Aorta (tissue), 5 donors: ENCODE data around the gene USP19. TPM values are rescaled to one million over a fixed set of nuclear protein-coding genes. Genes with fewer than 3 reads are reported as not detected.

Experiments
- ATAC-seq: fragments of 200-7000 bp; cut with Tn5 transposase; one replicate; pipeline ENCODE4 v1.9.1; 2022; ENCODE audit warnings: moderate library complexity; ENCODE audit not compliant: low FRiP score
- DNase-seq, 2 donors: peaks; one replicate each; pipeline ENCODE4 v3.0.0-alpha.2; 2020
- H3K27ac ChIP-seq, 2 donors: one replicate each; pipeline ENCODE4 v1.5.1; 2013; ENCODE audit warnings: low read length in 2 of 2, mild to moderate bottlenecking in 2 of 2, moderate library complexity in 2 of 2, control low read depth in 1 of 2, inconsistent platforms in 1 of 2, low read depth in 1 of 2
- H3K27me3 ChIP-seq, 2 donors: one replicate each; pipeline ENCODE4 v1.6.1; 2013; ENCODE audit warnings: control low read depth in 1 of 2, low read length in 1 of 2, mild to moderate bottlenecking in 1 of 2, moderate library complexity in 1 of 2; ENCODE audit not compliant: insufficient read depth in 2 of 2, control insufficient read depth in 1 of 2
- H3K36me3 ChIP-seq, 2 donors: one replicate each; pipeline ENCODE4 v1.6.1; 2013; ENCODE audit warnings: control low read depth in 1 of 2, low read length in 1 of 2, mild to moderate bottlenecking in 1 of 2; ENCODE audit not compliant: insufficient read depth in 2 of 2, control insufficient read depth in 1 of 2
- H3K4me1 ChIP-seq, 2 donors: one replicate each; pipeline ENCODE4 v1.6.1; 2013; ENCODE audit warnings: low read length in 2 of 2, control low read depth in 1 of 2, mild to moderate bottlenecking in 1 of 2, moderate library complexity in 1 of 2; ENCODE audit not compliant: insufficient read depth in 2 of 2, control insufficient read depth in 1 of 2
- H3K4me3 ChIP-seq, 2 donors: one replicate each; pipeline ENCODE4 v1.5.1; 2013; ENCODE audit warnings: low read length in 2 of 2, control low read depth in 1 of 2, mild to moderate bottlenecking in 1 of 2
- H3K9me3 ChIP-seq: one replicate; pipeline ENCODE4 v1.6.1; 2013; ENCODE audit warnings: mild to moderate bottlenecking, low read length; ENCODE audit not compliant: control insufficient read depth
- WGBS, 2 donors: extraction: QIAGEN DNeasy Blood & Tissue Kit; methylation state at CpG; one replicate each; pipeline ENCODE4 v1.1.7; 2013; 5-methylcytosine and 5-hydroxymethylcytosine counted together
- intact Hi-C, 2 donors: fragments of 100-400 bp; cut with DNase I; formaldehyde crosslinking; loops; one replicate each; pipeline versions ENCODE4 v1.14.2 to v1.15.0; 2022
- polyA plus RNA-seq, 2 donors: library from polyadenylated mRNA; stranded (reverse); fragments of 200-250 nt; gene quantifications; one replicate each; pipeline ENCODE4 v1.2.3, GENCODE V29; 2013
- total RNA-seq, 2 donors: library from RNA; stranded (reverse); fragmentation: NEBNext Ultra II Directional; extraction: Animal tissue kit (Norgen Biotek cat#: 25700); gene quantifications; one replicate each; pipeline ENCODE4 v1.2.1, GENCODE V29; 2021
- donor health status: healthy with polysubstance abuse.
- donor health status: Bipolar disorder and iron deficiency.
- donor health status: DM: no; HTN: no; CAD: no.
- donor health status: DM: no; HTN: no; CAD: no.
- donor health status: DM: yes; HTN: yes; CAD: no.

The USP19 gene
- total and polyA plus RNA-seq, 4 donors, result 22.7 to 54.8 (median 35.7) TPM

DNA sequence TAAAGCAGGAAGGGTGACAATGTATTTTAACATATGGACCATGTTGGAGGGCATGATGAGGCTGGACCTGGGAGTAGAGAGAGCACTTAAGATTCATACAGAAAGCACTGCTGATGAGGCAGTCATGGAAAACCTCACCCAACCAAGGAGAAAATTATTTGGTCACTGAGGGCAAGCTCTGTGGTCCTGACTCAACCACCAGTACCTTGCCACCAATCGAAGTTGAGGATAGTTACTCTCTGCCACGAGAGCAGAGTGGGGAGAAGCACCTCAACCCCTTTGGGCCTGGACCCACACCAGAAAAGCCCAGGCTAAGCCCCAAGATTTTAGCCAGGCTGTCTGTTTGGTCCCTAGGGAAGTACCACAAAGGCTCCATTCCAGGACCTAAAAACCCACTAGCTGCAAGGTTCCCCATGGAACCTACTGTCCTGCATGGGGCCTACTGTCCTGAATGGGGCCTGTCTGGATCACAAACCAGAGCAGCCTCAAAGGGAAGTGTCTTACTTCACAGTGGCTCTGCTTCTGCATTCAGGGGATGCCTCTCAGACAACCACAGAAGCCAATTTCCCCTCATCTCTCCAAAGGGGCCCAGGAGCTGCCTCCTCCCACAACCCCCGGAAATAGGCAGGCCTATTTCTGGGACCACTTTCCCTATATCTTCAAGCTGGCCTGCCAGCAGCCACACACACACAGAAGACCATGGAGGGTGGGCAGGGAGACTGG is 41.3 kb upstream of the USP19 start:
- 73 to 74% methylated on average over 3 of the region's 3 CpGs for WGBS, 2 donors
- H3K9me3 ChIP-seq, result no peaks in the 10 kb centered on the region
- H3K27me3 ChIP-seq, result no peaks in the 10 kb centered on the region
- DNase-seq (no peak), ATAC-seq (no peak)
- H3K4me1 ChIP-seq, result no peaks in the 10 kb centered on the region
- H3K4me3 ChIP-seq, result no peak overlapping the region
- intact Hi-C loops, result no loop called here
- no peak overlapping the region for H3K27ac ChIP-seq
- peaks cover 0 to 3% of the 10 kb centered on the region in 2 donors for H3K36me3 ChIP-seq

DNA sequence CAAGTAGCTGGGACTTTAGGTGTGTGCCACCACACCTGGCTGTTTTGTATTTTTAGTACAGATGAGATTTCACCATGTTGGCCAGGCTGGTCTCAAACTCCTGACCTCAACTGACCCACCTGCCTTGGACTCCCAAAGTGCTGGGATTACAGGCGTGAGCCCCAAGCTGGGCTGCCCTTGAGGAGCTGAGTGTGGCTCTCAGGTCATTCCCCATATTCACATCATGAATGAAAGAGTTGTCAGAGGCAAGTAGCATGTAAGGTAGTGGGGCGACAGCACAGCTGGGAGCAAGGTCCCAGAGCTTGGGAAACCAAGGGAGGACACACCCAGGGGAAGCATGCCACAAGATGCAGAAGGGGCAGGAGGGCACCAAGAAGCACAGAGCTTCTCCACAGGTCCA is 40.6 kb upstream of the USP19 start:
- no peaks in the 10 kb centered on the region for H3K4me1 ChIP-seq
- H3K9me3 ChIP-seq, result no peaks in the 10 kb centered on the region
- intact Hi-C loops, result no loop called here
- WGBS, 2 donors, result 93 to 96% methylated on average over 2 of the region's 2 CpGs
- DNase-seq (no peak), ATAC-seq (no peak)
- H3K27ac ChIP-seq, result no peak overlapping the region
- H3K36me3 ChIP-seq, result peaks cover 0 to 3% of the 10 kb centered on the region in 2 donors
- no peaks in the 10 kb centered on the region for H3K27me3 ChIP-seq
- no peak overlapping the region for H3K4me3 ChIP-seq

DNA sequence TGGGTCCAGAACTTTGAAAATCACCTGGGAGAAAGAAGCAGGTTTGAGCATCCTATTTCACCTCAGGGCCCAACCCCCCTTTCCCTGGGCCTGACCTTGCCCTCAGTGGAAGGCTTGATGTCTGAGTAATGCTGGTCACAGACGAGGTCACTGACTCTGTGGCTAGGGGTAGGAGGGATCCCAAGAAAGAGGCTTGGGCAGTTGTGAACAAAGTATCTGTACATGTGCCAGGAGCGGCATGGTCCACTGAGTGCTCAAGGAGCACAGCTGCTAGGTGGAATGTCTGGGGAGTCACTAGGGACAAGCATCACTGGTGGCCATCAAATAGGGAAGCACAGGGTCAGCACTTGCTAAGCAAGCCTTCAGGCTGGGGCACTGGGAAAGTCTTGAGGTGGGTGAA is 38.2 kb upstream of the USP19 start:
- ATAC-seq, result no peak
- WGBS, 2 donors, result 47 to 73% methylated on average over 2 of the region's 2 CpGs
- no peaks in the 10 kb centered on the region for H3K4me1 ChIP-seq
- H3K27ac ChIP-seq, result no peak overlapping the region
- no peak for DNase-seq
- intact Hi-C loops, result no loop called here
- peaks cover 0 to 3% of the 10 kb centered on the region in 2 donors for H3K36me3 ChIP-seq
- H3K4me3 ChIP-seq, result no peak overlapping the region
- H3K27me3 ChIP-seq, result no peaks in the 10 kb centered on the region
- H3K9me3 ChIP-seq, result no peaks in the 10 kb centered on the region

DNA sequence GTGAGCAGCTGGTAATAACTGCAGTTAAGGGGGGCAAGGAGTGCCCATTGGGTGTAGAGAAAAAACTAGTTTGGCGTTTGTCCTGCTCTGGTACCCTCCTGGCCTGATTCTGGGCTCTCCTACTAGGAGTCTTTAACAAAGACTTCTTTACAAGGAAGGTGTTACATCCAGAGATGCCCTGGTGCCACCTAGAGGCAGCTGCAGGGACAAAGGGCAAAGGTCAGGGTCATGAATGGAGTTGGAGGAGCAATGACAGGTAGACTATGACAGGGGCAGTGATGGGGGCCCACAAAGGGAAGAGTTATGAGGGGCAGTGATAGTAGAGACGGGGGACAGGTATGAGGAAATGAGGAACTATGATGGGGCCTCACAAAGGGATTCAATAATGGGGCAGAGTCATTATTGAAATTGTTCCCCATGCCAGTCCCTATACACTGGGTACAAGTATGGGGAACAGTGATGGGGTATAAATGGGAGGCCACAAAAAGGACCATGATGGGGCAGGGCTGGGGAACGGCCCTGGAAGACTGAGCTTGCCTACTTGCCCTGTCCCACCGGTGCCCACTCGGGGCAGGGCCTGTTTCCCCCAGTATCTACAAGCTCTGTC is 37.6 kb upstream of the USP19 start:
- Histone ChIP-seq H3K36me3 (no peaks in the 10 kb centered on the region), H3K4me1 (no peaks in the 10 kb centered on the region), H3K27ac (no peak overlapping the region), H3K27me3 (no peaks in the 10 kb centered on the region), H3K9me3 (no peaks in the 10 kb centered on the region), H3K4me3 (no peak overlapping the region)
- WGBS, 2 donors, result 66% methylated on average over 5 of the region's 5 CpGs
- ATAC-seq (no peak), DNase-seq (no peak)
- intact Hi-C loops, result no loop called here

DNA sequence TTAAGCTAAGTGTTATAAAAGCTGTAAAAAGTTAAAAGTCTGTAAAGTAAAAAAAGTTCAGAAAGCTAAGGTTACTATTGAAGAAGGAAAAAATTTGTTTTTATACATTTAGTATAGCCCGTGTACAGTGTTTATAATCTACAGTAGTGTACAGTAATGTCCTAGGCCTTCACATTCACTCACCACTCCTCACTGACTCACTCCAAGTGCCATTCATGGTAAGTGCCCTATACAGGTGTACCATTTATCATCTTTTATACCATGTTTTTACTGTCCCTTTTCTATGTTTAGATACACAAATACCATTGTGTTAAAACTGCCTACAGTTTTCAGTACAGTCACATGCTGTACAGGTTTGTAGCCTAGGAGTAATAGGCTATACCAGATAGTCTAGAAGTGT is 36.7 kb upstream of the USP19 start:
- no peak for DNase-seq
- ATAC-seq, result no peak
- no peaks in the 10 kb centered on the region for H3K27me3 ChIP-seq
- no peak overlapping the region for H3K27ac ChIP-seq
- no peak overlapping the region for H3K4me3 ChIP-seq
- H3K9me3 ChIP-seq, result no peaks in the 10 kb centered on the region
- WGBS, 2 donors, result 58 to 68% methylated on average over 1 of the region's 1 CpG
- intact Hi-C loops, result no loop called here
- no peaks in the 10 kb centered on the region for H3K4me1 ChIP-seq
- no peaks in the 10 kb centered on the region for H3K36me3 ChIP-seq

DNA sequence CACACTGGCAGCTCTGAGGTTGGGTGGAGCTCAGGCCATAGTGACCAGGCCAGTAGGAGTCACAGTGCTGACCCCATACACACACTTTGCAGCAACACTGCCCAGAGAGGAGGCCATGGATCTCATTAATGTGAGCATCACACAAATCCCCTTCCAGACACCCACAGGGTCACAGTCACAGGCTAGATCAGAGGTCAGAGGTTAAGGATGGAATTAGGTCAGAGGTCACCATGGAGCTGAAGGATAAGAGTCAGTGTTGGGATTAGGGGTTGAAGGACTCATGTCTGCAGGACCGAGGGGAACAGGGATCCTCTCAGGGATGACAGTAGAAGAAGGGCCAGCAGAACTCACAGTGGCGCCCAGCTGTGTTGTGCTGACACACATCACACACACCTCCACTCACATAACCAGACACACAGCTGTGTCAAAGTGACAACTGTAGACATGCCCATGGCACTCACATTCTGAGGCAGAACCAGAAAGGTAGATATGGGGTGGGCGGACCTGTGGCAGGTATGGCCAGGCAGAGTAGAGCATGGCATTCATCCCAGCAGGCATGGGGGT is 32.8 kb upstream of the USP19 start:
- Histone ChIP-seq H3K27ac (no peak overlapping the region), H3K9me3 (no peaks in the 10 kb centered on the region), H3K4me1 (no peaks in the 10 kb centered on the region), H3K4me3 (no peak overlapping the region), H3K36me3 (no peaks in the 10 kb centered on the region), H3K27me3 (no peaks in the 10 kb centered on the region)
- no peak for ATAC-seq
- intact Hi-C loops, result no loop called here
- no peak for DNase-seq
- WGBS, 2 donors, result 82 to 90% methylated on average over 3 of the region's 3 CpGs

DNA sequence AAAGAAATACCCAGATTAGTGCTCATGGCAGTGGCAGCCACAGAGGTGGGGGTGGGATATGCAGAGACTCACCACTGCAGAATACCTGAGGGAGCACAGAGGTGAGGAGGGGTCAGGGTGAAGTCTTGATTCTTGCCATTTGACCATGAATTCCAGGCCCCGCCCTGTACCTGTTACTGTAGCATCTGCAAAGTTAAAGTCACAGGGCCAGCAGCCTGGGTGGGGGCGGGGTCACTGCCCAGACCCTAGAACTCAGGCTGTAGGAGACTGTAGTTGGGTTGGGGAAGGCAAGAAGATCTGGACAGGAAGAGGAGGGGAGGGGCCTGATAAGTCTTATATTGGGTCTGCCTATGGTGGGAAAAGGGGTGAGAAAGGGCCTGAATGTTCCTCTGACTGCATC is 31.0 kb upstream of the USP19 start:
- intact Hi-C loops, result no loop called here
- Histone ChIP-seq H3K4me3 (no peak overlapping the region), H3K36me3 (no peaks in the 10 kb centered on the region), H3K27ac (no peak overlapping the region), H3K27me3 (no peaks in the 10 kb centered on the region), H3K9me3 (no peaks in the 10 kb centered on the region), H3K4me1 (no peaks in the 10 kb centered on the region)
- DNase-seq (no peak), ATAC-seq (no peak)
- 84 to 90% methylated on average over 2 of the region's 2 CpGs for WGBS, 2 donors

DNA sequence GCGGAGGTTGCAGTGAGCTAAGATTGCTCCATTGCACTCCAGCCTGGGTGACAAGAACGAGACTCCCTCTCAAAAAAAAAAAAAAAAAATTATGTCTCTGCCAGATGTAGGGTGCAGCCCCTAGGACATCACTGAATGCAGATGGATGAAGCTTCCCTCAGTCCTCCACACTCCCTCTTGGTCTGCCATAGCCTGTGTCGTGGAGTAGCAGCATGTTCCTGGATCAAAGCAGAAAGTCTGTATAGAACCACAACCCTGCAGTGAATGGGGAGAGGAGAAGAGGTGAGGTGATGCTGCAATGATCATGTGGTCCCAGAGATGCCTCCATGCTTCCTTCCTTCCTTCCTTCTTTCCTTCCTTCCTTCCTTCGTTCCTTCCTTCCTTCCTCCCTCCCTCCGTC is 27.5 kb upstream of the USP19 start:
- Histone ChIP-seq H3K4me3 (no peak overlapping the region), H3K27ac (no peak overlapping the region), H3K4me1 (no peaks in the 10 kb centered on the region), H3K9me3 (no peaks in the 10 kb centered on the region), H3K36me3 (no peaks in the 10 kb centered on the region), H3K27me3 (no peaks in the 10 kb centered on the region)
- ATAC-seq, result no peak
- WGBS, 2 donors, result 71 to 81% methylated on average over 5 of the region's 5 CpGs
- intact Hi-C loops, result no loop called here
- no peak for DNase-seq

DNA sequence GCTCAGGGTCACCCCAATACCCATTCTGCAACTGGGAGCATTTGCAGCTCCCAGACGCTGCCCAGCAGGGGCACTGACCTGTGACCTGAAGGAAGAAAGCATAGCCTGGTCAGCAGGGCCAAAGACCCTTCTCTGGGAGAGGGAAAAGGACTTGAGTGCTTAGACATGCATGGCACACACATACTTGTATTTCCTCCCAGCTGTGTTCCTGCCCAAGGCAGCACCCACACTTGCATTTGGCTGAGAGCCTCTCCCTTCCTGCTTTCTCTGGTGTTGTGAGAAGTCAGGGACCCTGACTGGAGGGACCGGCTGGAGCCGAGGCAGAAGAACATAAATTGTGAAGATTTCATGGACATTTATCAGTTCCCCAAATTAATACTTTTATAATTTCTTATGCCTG is 19.5 kb upstream of the USP19 start:
- ATAC-seq, result no peak
- Histone ChIP-seq H3K4me1 (no peaks in the 10 kb centered on the region), H3K9me3 (no peaks in the 10 kb centered on the region), H3K27me3 (no peaks in the 10 kb centered on the region), H3K27ac (no peak overlapping the region), H3K4me3 (no peak overlapping the region), H3K36me3 (no peaks in the 10 kb centered on the region)
- no peak for DNase-seq
- 67 to 70% methylated on average over 3 of the region's 3 CpGs for WGBS, 2 donors
- intact Hi-C loops, result no loop called here
